HG02852 (cell line): ENCODE measurements around the gene ZCCHC14.
"Not testable (repeated sequence)": the region's sequence is repeated elsewhere in the genome, so short reads cannot be mapped to it uniquely, and the experiment has no call there.

ENCODE experiments used
- ATAC-seq: cut with Tn5 transposase; IDR thresholded peaks from one replicate; pipeline ENCODE4 v1.9.1; 2021; ENCODE audit warnings: mild to moderate bottlenecking, moderate library complexity; ENCODE audit not compliant: unreplicated experiment

ZCCHC14 gene

GRCh38 chr16:87482266-87482665 is 10.6 kb downstream of the ZCCHC14 start:
- no peak for ATAC-seq

GRCh38 chr16:87481711-87482110 is 11.1 kb downstream of the ZCCHC14 start:
- not testable (repeated sequence) for ATAC-seq

GRCh38 chr16:87477209-87477981 is 15.4 kb downstream of the ZCCHC14 start:
- ATAC-seq: not testable (repeated sequence)

GRCh38 chr16:87474566-87474996 is 18.2 kb downstream of the ZCCHC14 start:
- ATAC-seq: no peak

GRCh38 chr16:87474017-87474416 is 18.8 kb downstream of the ZCCHC14 start:
- no peak for ATAC-seq

GRCh38 chr16:87472935-87473334 is 19.9 kb downstream of the ZCCHC14 start:
- no peak for ATAC-seq

GRCh38 chr16:87472142-87472778 is 20.6 kb downstream of the ZCCHC14 start:
- ATAC-seq: no peak

- ATAC-seq: no peak
These were observed 21.3 kb downstream of the ZCCHC14 start for GRCh38 chr16:87471278-87472141.

GRCh38 chr16:87470332-87470731 is 22.5 kb downstream of the ZCCHC14 start:
- no peak for ATAC-seq

- no peak for ATAC-seq
These were observed 23.7 kb downstream of the ZCCHC14 start for GRCh38 chr16:87469169-87469568.

- no peak for ATAC-seq
These were observed 24.3 kb downstream of the ZCCHC14 start for GRCh38 chr16:87468550-87468949.

- ATAC-seq: no peak
These were observed 25.8 kb downstream of the ZCCHC14 start for GRCh38 chr16:87466975-87467501.

- ATAC-seq: no peak
These were observed 26.9 kb downstream of the ZCCHC14 start for GRCh38 chr16:87465879-87466278.

- ATAC-seq: no peak
These were observed 27.5 kb downstream of the ZCCHC14 start for GRCh38 chr16:87465306-87465705.

- no peak for ATAC-seq
These were observed 28.0 kb downstream of the ZCCHC14 start for GRCh38 chr16:87464691-87465300.

- no peak for ATAC-seq
These were observed 28.8 kb downstream of the ZCCHC14 start for GRCh38 chr16:87463722-87464690.

GRCh38 chr16:87461466-87461991 is 31.3 kb downstream of the ZCCHC14 start:
- ATAC-seq: no peak

GRCh38 chr16:87460936-87461335 is 31.9 kb downstream of the ZCCHC14 start:
- no peak for ATAC-seq

- ATAC-seq: no peak
These were observed 33.0 kb downstream of the ZCCHC14 start for GRCh38 chr16:87459833-87460232.
